Aorta (tissue), 4 donors: Measurements from ENCODE around the gene TRIM58. TPM values are rescaled to one million over a fixed set of nuclear protein-coding genes. Genes with fewer than 3 reads are reported as not detected.

Experiments used
- polyA plus RNA-seq, 2 donors: library from polyadenylated mRNA; stranded (reverse); fragments of 200-250 nt; gene quantifications; one replicate each; pipeline ENCODE4 v1.2.3, GENCODE V29; 2013
- total RNA-seq, 2 donors: library from RNA; stranded (reverse); fragmentation: NEBNext Ultra II Directional; extraction: Animal tissue kit (Norgen Biotek cat#: 25700); gene quantifications; one replicate each; pipeline ENCODE4 v1.2.1, GENCODE V29; 2021
- donor health status: healthy with polysubstance abuse.
- donor health status: Bipolar disorder and iron deficiency.
- donor health status: DM: no; HTN: no; CAD: no.
- donor health status: DM: yes; HTN: yes; CAD: no.

TRIM58 gene
- total and polyA plus RNA-seq, 4 donors, result 0.38 to 3.2 (median 1.3) TPM; not detected in 1

Other genes starting within 250 kb of the TRIM58 start
- not detected for gene OR13G1, start 177.4 kb upstream of the TRIM58 start, total RNA-seq
- not detected for gene OR13G1, start 177.4 kb upstream of the TRIM58 start, polyA plus RNA-seq
- gene OR6F1, start 140.5 kb upstream of the TRIM58 start, total RNA-seq, result not detected
- not detected for gene OR6F1, start 140.5 kb upstream of the TRIM58 start, polyA plus RNA-seq
- gene OR14K1, start 118.6 kb upstream of the TRIM58 start, total RNA-seq, result under 1 TPM; 0.42 to 0.62 TPM
- gene OR14K1, start 118.6 kb upstream of the TRIM58 start, polyA plus RNA-seq, result not detected
- gene OR14A2, start 109.0 kb upstream of the TRIM58 start, total RNA-seq, result not detected
- not detected for gene OR14A2, start 109.0 kb upstream of the TRIM58 start, polyA plus RNA-seq
- gene OR1C1, start 96.6 kb upstream of the TRIM58 start, total RNA-seq, result not detected
- gene OR1C1, start 96.6 kb upstream of the TRIM58 start, polyA plus RNA-seq, result not detected
- gene OR14A16, start 33.1 kb upstream of the TRIM58 start, total RNA-seq, result not detected
- gene OR14A16, start 33.1 kb upstream of the TRIM58 start, polyA plus RNA-seq, result not detected
- not detected for gene OR11L1, start 15.3 kb upstream of the TRIM58 start, total RNA-seq
- gene OR11L1, start 15.3 kb upstream of the TRIM58 start, polyA plus RNA-seq, result not detected
- under 1 TPM; 0.39 to 0.42 TPM for gene OR2W3, start 38.4 kb downstream of the TRIM58 start, total RNA-seq
- not detected for gene OR2W3, start 38.4 kb downstream of the TRIM58 start, polyA plus RNA-seq
- not detected for gene OR2T8, start 63.1 kb downstream of the TRIM58 start, total RNA-seq
- not detected for gene OR2T8, start 63.1 kb downstream of the TRIM58 start, polyA plus RNA-seq
- gene OR2AJ1, start 67.7 kb downstream of the TRIM58 start, total RNA-seq, result not detected
- not detected for gene OR2AJ1, start 67.7 kb downstream of the TRIM58 start, polyA plus RNA-seq
- under 1 TPM in 1 of 2 donors, not detected in 1; 0.69 TPM for gene OR2L8, start 91.7 kb downstream of the TRIM58 start, total RNA-seq
- gene OR2L8, start 91.7 kb downstream of the TRIM58 start, polyA plus RNA-seq, result not detected
- gene OR2AK2, start 108.0 kb downstream of the TRIM58 start, total RNA-seq, result not detected
- gene OR2AK2, start 108.0 kb downstream of the TRIM58 start, polyA plus RNA-seq, result not detected
- under 1 TPM in 1 of 2 donors, not detected in 1; 0.24 TPM for gene OR2L5, start 156.5 kb downstream of the TRIM58 start, total RNA-seq
- not detected for gene OR2L5, start 156.5 kb downstream of the TRIM58 start, polyA plus RNA-seq
- gene OR2L2, start 172.9 kb downstream of the TRIM58 start, total RNA-seq, result under 1 TPM; 0.13 to 0.51 TPM
- under 1 TPM in 1 of 2 donors, not detected in 1; 0.05 TPM for gene OR2L2, start 172.9 kb downstream of the TRIM58 start, polyA plus RNA-seq
- gene OR2L3, start 189.6 kb downstream of the TRIM58 start, total RNA-seq, result under 1 TPM in 1 of 2 donors, not detected in 1; 0.21 TPM
- not detected for gene OR2L3, start 189.6 kb downstream of the TRIM58 start, polyA plus RNA-seq
- gene OR2L13, start 238.0 kb downstream of the TRIM58 start, total RNA-seq, result not detected
- gene OR2L13, start 238.0 kb downstream of the TRIM58 start, polyA plus RNA-seq, result not detected